ENCODE measurements around the gene ICA1L.

The ICA1L gene

GRCh38 chr2:202764991-202765390 is 106.6 kb downstream of the ICA1L start:
- no peak overlapping the region for H3K9ac ChIP-seq (ENCODE audit: low read length in 2 of 2)
- no peaks in the 10 kb centered on the region for H3K4me1 ChIP-seq (ENCODE audit: control insufficient read depth, insufficient read depth, low read length)
- no peak overlapping the region for H3K27ac ChIP-seq (ENCODE audit: low read length)
- no peak overlapping the region for H3K4me3 ChIP-seq (ENCODE audit: low read length in 2 of 2)
- H3K27me3 ChIP-seq (ENCODE audit: control insufficient read depth in 1 of 2, insufficient read depth in 2 of 2, low read length in 2 of 2): no peaks in the 10 kb centered on the region
- H3K36me3 ChIP-seq (ENCODE audit: control insufficient read depth in 2 of 2, insufficient read depth in 2 of 2, low read length in 2 of 2): peaks cover 4 to 5% of the 10 kb centered on the region in 2 donors
- no peaks in the 10 kb centered on the region for H3K9me3 ChIP-seq (ENCODE audit: control insufficient read depth in 2 of 2, low read length in 2 of 2)

DNA sequence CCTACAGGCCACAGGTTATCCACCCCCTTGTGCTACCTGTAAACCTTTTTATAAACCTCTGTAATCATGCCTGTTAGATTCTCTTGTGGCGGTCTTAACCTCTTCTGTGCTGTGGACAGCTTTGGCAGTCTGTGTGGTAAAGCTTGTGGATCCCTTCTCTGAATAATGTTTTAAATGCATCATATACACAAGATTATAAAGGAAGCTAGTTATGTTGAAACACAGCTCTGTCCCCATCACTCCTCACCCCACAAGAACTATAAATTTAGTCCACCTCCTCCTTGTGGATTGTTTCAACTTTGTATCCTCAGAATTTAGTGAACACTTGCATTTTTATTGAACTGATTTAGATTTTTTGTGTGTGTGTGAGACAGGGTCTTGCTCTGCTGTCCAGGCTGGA is 107.7 kb downstream of the ICA1L start:
- H3K36me3 ChIP-seq (ENCODE audit: control insufficient read depth in 2 of 2, insufficient read depth in 2 of 2, low read length in 2 of 2): peaks cover 4 to 5% of the 10 kb centered on the region in 2 donors
- H3K4me1 ChIP-seq (ENCODE audit: control insufficient read depth, insufficient read depth, low read length): no peaks in the 10 kb centered on the region
- no peak overlapping the region for H3K27ac ChIP-seq (ENCODE audit: low read length)
- no peaks in the 10 kb centered on the region for H3K27me3 ChIP-seq (ENCODE audit: control insufficient read depth in 1 of 2, insufficient read depth in 2 of 2, low read length in 2 of 2)
- H3K9ac ChIP-seq (ENCODE audit: low read length in 2 of 2): no peak overlapping the region
- H3K9me3 ChIP-seq (ENCODE audit: control insufficient read depth in 2 of 2, low read length in 2 of 2): no peaks in the 10 kb centered on the region
- no peak overlapping the region for H3K4me3 ChIP-seq (ENCODE audit: low read length in 2 of 2)

- Histone ChIP-seq H3K4me1 (ENCODE audit: control insufficient read depth, insufficient read depth, low read length) (no peaks in the 10 kb centered on the region), H3K36me3 (ENCODE audit: control insufficient read depth in 2 of 2, insufficient read depth in 2 of 2, low read length in 2 of 2) (peaks cover 4 to 5% of the 10 kb centered on the region in 2 donors), H3K27me3 (ENCODE audit: control insufficient read depth in 1 of 2, insufficient read depth in 2 of 2, low read length in 2 of 2) (no peaks in the 10 kb centered on the region), H3K27ac (ENCODE audit: low read length) (no peak overlapping the region), H3K9me3 (ENCODE audit: control insufficient read depth in 2 of 2, low read length in 2 of 2) (no peaks in the 10 kb centered on the region), H3K9ac (ENCODE audit: low read length in 2 of 2) (no peak overlapping the region), H3K4me3 (ENCODE audit: low read length in 2 of 2) (no peak overlapping the region)
These were observed 109.0 kb downstream of the ICA1L start for GRCh38 chr2:202762556-202762955.

- H3K4me3 ChIP-seq (ENCODE audit: low read length in 2 of 2): no peak overlapping the region
- no peaks in the 10 kb centered on the region for H3K4me1 ChIP-seq (ENCODE audit: control insufficient read depth, insufficient read depth, low read length)
- no peak overlapping the region for H3K9ac ChIP-seq (ENCODE audit: low read length in 2 of 2)
- H3K36me3 ChIP-seq (ENCODE audit: control insufficient read depth in 2 of 2, insufficient read depth in 2 of 2, low read length in 2 of 2): peaks cover 5 to 7% of the 10 kb centered on the region in 2 donors
- H3K27me3 ChIP-seq (ENCODE audit: control insufficient read depth in 1 of 2, insufficient read depth in 2 of 2, low read length in 2 of 2): no peaks in the 10 kb centered on the region
- H3K9me3 ChIP-seq (ENCODE audit: control insufficient read depth in 2 of 2, low read length in 2 of 2): no peaks in the 10 kb centered on the region
- no peak overlapping the region for H3K27ac ChIP-seq (ENCODE audit: low read length)
These were observed 110.7 kb downstream of the ICA1L start for GRCh38 chr2:202760848-202761247.

GRCh38 chr2:202758604-202759003 is 113.0 kb downstream of the ICA1L start:
- no peak overlapping the region for H3K4me3 ChIP-seq (ENCODE audit: low read length in 2 of 2)
- no peaks in the 10 kb centered on the region for H3K27me3 ChIP-seq (ENCODE audit: control insufficient read depth in 1 of 2, insufficient read depth in 2 of 2, low read length in 2 of 2)
- H3K9me3 ChIP-seq (ENCODE audit: control insufficient read depth in 2 of 2, low read length in 2 of 2): no peaks in the 10 kb centered on the region
- H3K9ac ChIP-seq (ENCODE audit: low read length in 2 of 2): no peak overlapping the region
- H3K27ac ChIP-seq (ENCODE audit: low read length): no peak overlapping the region
- peaks cover 0 to 3% of the 10 kb centered on the region in 2 donors for H3K36me3 ChIP-seq (ENCODE audit: control insufficient read depth in 2 of 2, insufficient read depth in 2 of 2, low read length in 2 of 2)
- no peaks in the 10 kb centered on the region for H3K4me1 ChIP-seq (ENCODE audit: control insufficient read depth, insufficient read depth, low read length)

DNA sequence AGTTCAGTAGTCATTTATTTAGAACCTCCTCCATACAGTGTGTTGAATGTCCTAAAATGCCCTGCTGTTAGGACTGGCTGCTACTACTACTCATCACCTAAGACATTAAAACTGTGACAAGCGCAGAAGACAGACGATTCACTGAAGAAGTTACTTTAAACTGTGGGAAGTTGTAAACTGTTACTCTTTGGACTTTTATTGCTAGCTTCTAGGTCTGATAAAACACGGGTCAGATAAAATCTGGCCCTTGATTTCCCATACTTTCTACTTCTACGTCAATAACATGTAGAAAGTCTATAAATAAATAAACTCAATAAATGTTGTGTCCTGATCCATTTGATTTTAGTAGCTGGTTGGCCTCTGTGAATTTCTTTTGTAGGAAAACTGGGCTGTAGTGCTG is 113.4 kb downstream of the ICA1L start:
- Histone ChIP-seq H3K4me1 (ENCODE audit: control insufficient read depth, insufficient read depth, low read length) (no peaks in the 10 kb centered on the region), H3K27ac (ENCODE audit: low read length) (no peak overlapping the region), H3K4me3 (ENCODE audit: low read length in 2 of 2) (no peak overlapping the region), H3K9me3 (ENCODE audit: control insufficient read depth in 2 of 2, low read length in 2 of 2) (no peaks in the 10 kb centered on the region), H3K9ac (ENCODE audit: low read length in 2 of 2) (peak overlapping the region in 1 of 2 donors; percentile 22), H3K27me3 (ENCODE audit: control insufficient read depth in 1 of 2, insufficient read depth in 2 of 2, low read length in 2 of 2) (no peaks in the 10 kb centered on the region), H3K36me3 (ENCODE audit: control insufficient read depth in 2 of 2, insufficient read depth in 2 of 2, low read length in 2 of 2) (peaks cover 0 to 3% of the 10 kb centered on the region in 2 donors)

DNA sequence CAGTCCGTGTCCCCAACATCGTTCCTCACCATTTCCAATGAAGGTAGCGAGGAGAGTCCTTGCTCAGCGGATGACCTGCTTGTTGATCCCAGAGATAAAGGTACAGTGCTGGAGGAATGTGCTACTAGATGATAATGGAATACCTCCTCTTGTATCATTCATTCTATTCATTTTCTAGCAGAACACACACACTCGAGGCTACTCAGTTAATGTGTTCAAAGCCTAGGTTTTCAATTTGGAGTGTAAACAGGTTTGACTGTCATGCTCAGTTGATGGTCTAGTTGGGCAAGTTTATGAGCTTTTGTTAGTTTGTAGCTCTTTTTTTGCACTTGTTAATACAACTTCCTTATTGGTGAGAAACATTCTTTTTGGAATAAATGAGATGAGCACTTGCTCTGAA is 114.2 kb downstream of the ICA1L start:
- H3K9me3 ChIP-seq (ENCODE audit: control insufficient read depth in 2 of 2, low read length in 2 of 2): no peaks in the 10 kb centered on the region
- no peak overlapping the region for H3K27ac ChIP-seq (ENCODE audit: low read length)
- no peak overlapping the region for H3K4me3 ChIP-seq (ENCODE audit: low read length in 2 of 2)
- no peaks in the 10 kb centered on the region for H3K4me1 ChIP-seq (ENCODE audit: control insufficient read depth, insufficient read depth, low read length)
- H3K9ac ChIP-seq (ENCODE audit: low read length in 2 of 2): no peak overlapping the region
- no peaks in the 10 kb centered on the region for H3K27me3 ChIP-seq (ENCODE audit: control insufficient read depth in 1 of 2, insufficient read depth in 2 of 2, low read length in 2 of 2)
- H3K36me3 ChIP-seq (ENCODE audit: control insufficient read depth in 2 of 2, insufficient read depth in 2 of 2, low read length in 2 of 2): peaks cover 0 to 3% of the 10 kb centered on the region in 2 donors

GRCh38 chr2:202756598-202756997 is 115.0 kb downstream of the ICA1L start:
- H3K27ac ChIP-seq (ENCODE audit: low read length): no peak overlapping the region
- H3K27me3 ChIP-seq (ENCODE audit: control insufficient read depth in 1 of 2, insufficient read depth in 2 of 2, low read length in 2 of 2): no peaks in the 10 kb centered on the region
- no peak overlapping the region for H3K4me3 ChIP-seq (ENCODE audit: low read length in 2 of 2)
- no peak overlapping the region for H3K9ac ChIP-seq (ENCODE audit: low read length in 2 of 2)
- no peaks in the 10 kb centered on the region for H3K4me1 ChIP-seq (ENCODE audit: control insufficient read depth, insufficient read depth, low read length)
- peaks cover 0 to 3% of the 10 kb centered on the region in 2 donors for H3K36me3 ChIP-seq (ENCODE audit: control insufficient read depth in 2 of 2, insufficient read depth in 2 of 2, low read length in 2 of 2)
- no peaks in the 10 kb centered on the region for H3K9me3 ChIP-seq (ENCODE audit: control insufficient read depth in 2 of 2, low read length in 2 of 2)

GRCh38 chr2:202754936-202755335 is 116.6 kb downstream of the ICA1L start:
- H3K4me3 ChIP-seq (ENCODE audit: low read length in 2 of 2): no peak overlapping the region
- no peaks in the 10 kb centered on the region for H3K9me3 ChIP-seq (ENCODE audit: control insufficient read depth in 2 of 2, low read length in 2 of 2)
- H3K27ac ChIP-seq (ENCODE audit: low read length): no peak overlapping the region
- no peak overlapping the region for H3K9ac ChIP-seq (ENCODE audit: low read length in 2 of 2)
- no peaks in the 10 kb centered on the region for H3K27me3 ChIP-seq (ENCODE audit: control insufficient read depth in 1 of 2, insufficient read depth in 2 of 2, low read length in 2 of 2)
- no peaks in the 10 kb centered on the region for H3K4me1 ChIP-seq (ENCODE audit: control insufficient read depth, insufficient read depth, low read length)
- H3K36me3 ChIP-seq (ENCODE audit: control insufficient read depth in 2 of 2, insufficient read depth in 2 of 2, low read length in 2 of 2): peaks cover 0 to 3% of the 10 kb centered on the region in 2 donors

- H3K9me3 ChIP-seq (ENCODE audit: control insufficient read depth in 2 of 2, low read length in 2 of 2): no peaks in the 10 kb centered on the region
- no peak overlapping the region for H3K4me3 ChIP-seq (ENCODE audit: low read length in 2 of 2)
- no peaks in the 10 kb centered on the region for H3K36me3 ChIP-seq (ENCODE audit: control insufficient read depth in 2 of 2, insufficient read depth in 2 of 2, low read length in 2 of 2)
- no peak overlapping the region for H3K27ac ChIP-seq (ENCODE audit: low read length)
- H3K27me3 ChIP-seq (ENCODE audit: control insufficient read depth in 1 of 2, insufficient read depth in 2 of 2, low read length in 2 of 2): no peaks in the 10 kb centered on the region
- no peaks in the 10 kb centered on the region for H3K4me1 ChIP-seq (ENCODE audit: control insufficient read depth, insufficient read depth, low read length)
- no peak overlapping the region for H3K9ac ChIP-seq (ENCODE audit: low read length in 2 of 2)
These were observed 119.5 kb downstream of the ICA1L start for GRCh38 chr2:202752071-202752470.

DNA sequence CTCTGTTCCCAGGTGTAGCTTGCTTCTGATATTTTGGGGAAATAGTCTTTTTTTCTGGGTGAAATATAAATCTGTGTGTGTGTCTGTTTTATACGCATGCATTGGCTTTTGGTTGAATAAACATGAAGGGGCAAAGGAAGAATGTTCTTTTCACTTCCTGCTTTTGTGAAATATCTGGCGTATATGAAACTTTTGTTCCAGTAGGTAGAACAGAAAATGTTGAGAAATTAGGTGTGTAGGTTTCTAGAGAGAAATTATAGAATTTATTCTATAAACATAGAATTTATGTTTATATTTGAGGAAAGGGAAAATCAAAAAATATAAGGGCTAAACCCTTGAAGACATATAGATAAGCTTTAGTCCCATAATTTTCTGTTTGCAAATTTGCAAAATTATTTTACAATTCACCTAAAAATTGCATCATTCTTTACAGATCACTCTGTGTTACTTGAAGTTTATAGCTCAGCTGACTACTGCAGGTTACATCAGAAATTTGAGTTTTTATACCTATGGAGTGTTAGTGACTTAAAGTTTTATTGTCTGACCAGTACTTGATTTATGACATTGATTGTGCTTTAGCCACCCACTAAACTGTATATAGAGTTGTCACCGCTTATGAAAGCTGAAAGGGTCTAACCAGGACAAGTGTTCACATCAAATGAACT is 120.7 kb downstream of the ICA1L start:
- Histone ChIP-seq H3K4me1 (ENCODE audit: control insufficient read depth, insufficient read depth, low read length) (no peaks in the 10 kb centered on the region), H3K9me3 (ENCODE audit: control insufficient read depth in 2 of 2, low read length in 2 of 2) (no peaks in the 10 kb centered on the region), H3K36me3 (ENCODE audit: control insufficient read depth in 2 of 2, insufficient read depth in 2 of 2, low read length in 2 of 2) (no peaks in the 10 kb centered on the region), H3K27ac (ENCODE audit: low read length) (no peak overlapping the region), H3K4me3 (ENCODE audit: low read length in 2 of 2) (no peak overlapping the region), H3K9ac (ENCODE audit: low read length in 2 of 2) (no peak overlapping the region), H3K27me3 (ENCODE audit: control insufficient read depth in 1 of 2, insufficient read depth in 2 of 2, low read length in 2 of 2) (no peaks in the 10 kb centered on the region)

Data from stomach smooth muscle (tissue), 2 donors.